ENCODE data around the gene CIB4.

DNA sequence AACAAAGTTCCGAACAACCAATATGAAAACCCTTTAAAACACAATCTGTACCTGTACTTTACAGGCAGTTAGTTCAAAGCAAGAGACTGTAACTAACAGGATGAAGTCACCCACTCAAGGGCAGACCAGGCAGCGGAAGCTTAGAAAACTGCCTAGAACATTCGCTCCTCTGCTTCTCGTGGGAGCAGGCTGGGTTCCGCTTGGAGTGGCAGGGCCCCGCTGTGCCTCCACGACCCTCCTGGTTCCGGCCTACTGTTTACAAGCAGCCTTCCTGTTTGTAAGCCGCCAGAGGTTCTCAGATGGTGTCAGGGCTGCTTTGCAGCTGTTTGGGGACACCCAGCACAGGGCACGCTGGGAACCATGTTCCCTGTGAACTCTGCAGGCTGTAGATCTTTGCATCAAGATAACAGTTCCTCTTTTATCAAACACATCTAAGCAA, 31.3 kb downstream of the CIB4 start:
- TF ChIP-seq, protein P1, sequence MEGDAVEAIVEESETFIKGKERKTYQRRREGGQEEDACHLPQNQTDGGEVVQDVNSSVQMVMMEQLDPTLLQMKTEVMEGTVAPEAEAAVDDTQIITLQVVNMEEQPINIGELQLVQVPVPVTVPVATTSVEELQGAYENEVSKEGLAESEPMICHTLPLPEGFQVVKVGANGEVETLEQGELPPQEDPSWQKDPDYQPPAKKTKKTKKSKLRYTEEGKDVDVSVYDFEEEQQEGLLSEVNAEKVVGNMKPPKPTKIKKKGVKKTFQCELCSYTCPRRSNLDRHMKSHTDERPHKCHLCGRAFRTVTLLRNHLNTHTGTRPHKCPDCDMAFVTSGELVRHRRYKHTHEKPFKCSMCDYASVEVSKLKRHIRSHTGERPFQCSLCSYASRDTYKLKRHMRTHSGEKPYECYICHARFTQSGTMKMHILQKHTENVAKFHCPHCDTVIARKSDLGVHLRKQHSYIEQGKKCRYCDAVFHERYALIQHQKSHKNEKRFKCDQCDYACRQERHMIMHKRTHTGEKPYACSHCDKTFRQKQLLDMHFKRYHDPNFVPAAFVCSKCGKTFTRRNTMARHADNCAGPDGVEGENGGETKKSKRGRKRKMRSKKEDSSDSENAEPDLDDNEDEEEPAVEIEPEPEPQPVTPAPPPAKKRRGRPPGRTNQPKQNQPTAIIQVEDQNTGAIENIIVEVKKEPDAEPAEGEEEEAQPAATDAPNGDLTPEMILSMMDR (IDR thresholded peaks at IDR 0.05): no peak
- TF ChIP-seq EZH2 (IDR thresholded peaks at IDR 0.05; ENCODE audit: borderline replicate concordance, insufficient read depth, low read depth, low read length, poor library complexity, severe bottlenecking): no peak

Measured in B cell (primary cell).